Glutamatergic neuron (in vitro differentiated cells): Measurements from ENCODE around the gene TEKTIP1. TPM values are rescaled to one million over a fixed set of nuclear protein-coding genes. Genes with fewer than 3 reads are reported as not detected.
A peak's percentile ranks its signal among the peaks of the same experiment; 100 is the strongest.

Experiments used
- DNase-seq: peaks from one replicate; pipeline ENCODE4 v3.0.0; 2022
- H3K27ac Mint-ChIP-seq: one replicate; pipeline ENCODE4 v1.8.0; 2020; ENCODE audit warnings: mild to moderate bottlenecking, mixed read lengths, inconsistent platforms; ENCODE audit not compliant: unreplicated experiment
- H3K27me3 Mint-ChIP-seq: one replicate; pipeline ENCODE4 v1.8.0; 2020; ENCODE audit warnings: mild to moderate bottlenecking, moderate library complexity, mixed read lengths, inconsistent platforms; ENCODE audit not compliant: unreplicated experiment
- H3K36me3 Mint-ChIP-seq: one replicate; pipeline ENCODE4 v1.8.0; 2020; ENCODE audit warnings: mild to moderate bottlenecking, mixed read lengths, inconsistent platforms; ENCODE audit not compliant: unreplicated experiment
- H3K4me1 Mint-ChIP-seq: one replicate; pipeline ENCODE4 v1.8.0; 2020; ENCODE audit warnings: mild to moderate bottlenecking, low read depth, mixed read lengths, inconsistent platforms; ENCODE audit not compliant: unreplicated experiment
- H3K4me3 Mint-ChIP-seq: one replicate; pipeline ENCODE4 v1.8.0; 2020; ENCODE audit warnings: mild to moderate bottlenecking, mixed read lengths, inconsistent platforms; ENCODE audit not compliant: unreplicated experiment
- H3K9me3 Mint-ChIP-seq: one replicate; pipeline ENCODE4 v1.8.0; 2020; ENCODE audit warnings: mild to moderate bottlenecking, moderate library complexity, mixed read lengths, inconsistent platforms; ENCODE audit not compliant: unreplicated experiment
- total RNA-seq: library from RNA; stranded (reverse); fragmentation: NEBNext Ultra II Directional; extraction: Animal tissue kit (Norgen Biotek cat#: 25700); gene quantifications from one replicate; pipeline ENCODE4 v1.2.1, GENCODE V29; 2021; ENCODE audit not compliant: unreplicated experiment
- TF ChIP-seq, protein P1 (sequence below): fragments of 200-600 bp; sonication (generic); IDR thresholded peaks from one replicate; pipeline ENCODE4 v1.5.0; 2021; ENCODE audit not compliant: partially characterized antibody, unreplicated experiment

The TEKTIP1 gene
- total RNA-seq, 1 donor from 2014 or later, result 2.5 TPM

DNA sequence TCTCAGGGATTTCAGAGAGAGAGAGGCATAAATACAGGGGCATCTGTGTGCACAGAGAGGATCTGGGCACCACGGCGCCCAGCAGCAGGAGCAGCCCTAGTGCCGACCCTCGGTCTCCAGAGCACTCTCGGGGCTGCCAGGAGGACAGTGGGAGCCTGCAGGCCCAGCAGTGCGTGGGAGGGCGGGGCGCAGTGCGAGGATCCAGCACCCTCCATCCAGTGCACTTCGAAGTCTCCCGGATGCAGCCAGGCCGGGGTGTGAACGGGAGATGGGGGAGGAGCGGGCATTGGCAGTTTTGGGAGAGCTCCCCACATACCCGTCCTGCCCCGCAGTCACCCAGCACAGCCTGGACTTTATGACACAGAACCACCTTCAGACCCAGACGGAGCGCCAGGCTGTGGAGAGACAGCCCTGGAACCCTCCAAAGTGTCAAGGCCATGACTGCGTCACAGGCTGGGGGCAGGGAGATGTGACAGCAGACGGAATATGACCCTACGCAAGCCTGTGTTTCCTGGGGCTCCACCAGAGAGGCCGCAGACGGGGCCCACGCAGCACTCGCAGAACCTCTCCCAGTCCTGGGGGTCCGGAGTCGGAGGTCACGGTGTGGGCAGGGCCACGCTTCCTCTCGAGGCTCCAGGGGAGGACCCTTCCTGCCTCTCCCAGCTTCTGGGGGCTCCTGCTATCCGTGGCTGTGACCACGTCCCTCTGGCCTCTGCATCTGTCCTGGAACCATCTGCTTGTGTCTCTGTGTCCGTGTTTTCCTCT lies 14.7 kb upstream of the TEKTIP1 start:
- Mint-ChIP-seq H3K36me3 (peaks cover 5% of the 10 kb centered on the region), H3K27ac (peak overlapping the region; percentile 82), H3K4me1 (peaks cover 13% of the 10 kb centered on the region), H3K4me3 (no peak overlapping the region), H3K9me3 (peaks cover 10% of the 10 kb centered on the region), H3K27me3 (peaks cover 4% of the 10 kb centered on the region)
- TF ChIP-seq, protein P1, sequence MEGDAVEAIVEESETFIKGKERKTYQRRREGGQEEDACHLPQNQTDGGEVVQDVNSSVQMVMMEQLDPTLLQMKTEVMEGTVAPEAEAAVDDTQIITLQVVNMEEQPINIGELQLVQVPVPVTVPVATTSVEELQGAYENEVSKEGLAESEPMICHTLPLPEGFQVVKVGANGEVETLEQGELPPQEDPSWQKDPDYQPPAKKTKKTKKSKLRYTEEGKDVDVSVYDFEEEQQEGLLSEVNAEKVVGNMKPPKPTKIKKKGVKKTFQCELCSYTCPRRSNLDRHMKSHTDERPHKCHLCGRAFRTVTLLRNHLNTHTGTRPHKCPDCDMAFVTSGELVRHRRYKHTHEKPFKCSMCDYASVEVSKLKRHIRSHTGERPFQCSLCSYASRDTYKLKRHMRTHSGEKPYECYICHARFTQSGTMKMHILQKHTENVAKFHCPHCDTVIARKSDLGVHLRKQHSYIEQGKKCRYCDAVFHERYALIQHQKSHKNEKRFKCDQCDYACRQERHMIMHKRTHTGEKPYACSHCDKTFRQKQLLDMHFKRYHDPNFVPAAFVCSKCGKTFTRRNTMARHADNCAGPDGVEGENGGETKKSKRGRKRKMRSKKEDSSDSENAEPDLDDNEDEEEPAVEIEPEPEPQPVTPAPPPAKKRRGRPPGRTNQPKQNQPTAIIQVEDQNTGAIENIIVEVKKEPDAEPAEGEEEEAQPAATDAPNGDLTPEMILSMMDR, result no peak
- DNase-seq, result no peak

DNA sequence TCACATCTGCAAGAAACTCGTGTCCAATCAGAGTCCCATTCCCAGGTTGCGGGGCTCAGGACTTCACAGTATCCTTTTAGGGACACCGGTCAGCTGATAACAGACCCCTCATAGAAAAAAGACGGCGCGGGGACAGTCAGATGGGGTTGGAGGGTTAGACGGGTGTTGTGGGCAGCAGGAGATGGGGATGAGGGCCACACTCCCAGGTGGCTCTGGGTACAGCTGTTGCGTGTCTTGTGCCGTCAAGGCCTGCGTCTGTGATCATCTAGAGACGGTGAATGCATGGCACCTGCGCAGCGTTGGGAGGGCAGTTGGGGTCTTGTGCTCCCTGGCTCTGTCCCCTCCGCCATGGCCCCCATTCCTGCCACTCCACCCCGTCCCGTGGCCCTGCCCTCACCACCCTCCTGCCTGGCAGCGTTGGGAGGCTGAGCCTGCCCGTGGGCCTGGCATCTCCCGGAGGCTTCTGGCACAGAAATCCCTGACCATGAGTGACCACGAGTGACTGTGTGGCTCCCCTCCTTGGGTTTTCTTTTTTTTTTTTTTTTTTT lies 14.0 kb upstream of the TEKTIP1 start:
- H3K4me3 Mint-ChIP-seq, result peak overlapping the region; percentile 15
- H3K9me3 Mint-ChIP-seq, result peaks cover 10% of the 10 kb centered on the region
- peaks cover 13% of the 10 kb centered on the region for H3K4me1 Mint-ChIP-seq
- no peak for DNase-seq
- TF ChIP-seq, protein P1, result no peak
- H3K36me3 Mint-ChIP-seq, result peaks cover 5% of the 10 kb centered on the region
- peak overlapping the region; percentile 82 for H3K27ac Mint-ChIP-seq
- peaks cover 4% of the 10 kb centered on the region for H3K27me3 Mint-ChIP-seq

DNA sequence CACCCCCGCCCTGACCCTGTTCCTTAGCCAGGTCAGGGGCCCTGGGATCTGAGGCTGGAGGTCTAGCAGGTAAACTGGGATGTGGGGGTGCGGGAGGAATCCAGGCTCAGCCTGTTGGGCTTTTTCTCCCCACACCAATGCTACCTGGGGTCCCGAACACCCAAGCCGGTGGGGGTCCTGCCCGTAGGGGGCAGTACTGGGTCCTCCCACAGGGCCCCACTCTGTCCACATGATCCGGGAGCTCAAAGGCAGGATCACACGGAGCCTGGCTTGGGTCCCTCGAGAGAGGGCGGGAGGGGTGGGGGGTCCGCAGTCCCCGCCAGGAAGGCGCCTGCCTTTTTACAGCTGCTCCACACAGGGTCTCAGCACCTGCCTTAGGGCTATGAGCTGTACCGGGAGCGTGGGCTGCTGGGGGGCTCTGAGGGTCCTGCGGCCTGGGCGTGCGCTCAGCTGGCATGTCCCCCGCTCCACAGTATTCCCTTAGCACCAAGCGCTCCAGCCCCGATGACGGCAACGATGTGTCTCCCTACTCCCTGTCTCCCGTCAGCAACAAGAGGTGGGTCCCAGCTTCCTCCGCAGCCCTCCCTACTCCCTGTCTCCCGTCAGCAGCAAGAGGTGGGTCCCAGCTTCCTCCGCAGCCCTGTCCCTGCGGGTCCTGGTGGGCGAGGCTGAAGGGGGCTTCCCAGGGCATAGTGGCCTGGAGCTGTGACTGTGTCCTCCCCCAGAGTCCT lies 12.3 kb upstream of the TEKTIP1 start:
- peaks cover 8% of the 10 kb centered on the region for H3K27me3 Mint-ChIP-seq
- TF ChIP-seq, protein P1, result peak; percentile 25
- H3K9me3 Mint-ChIP-seq, result peaks cover 8% of the 10 kb centered on the region
- peaks cover 9% of the 10 kb centered on the region for H3K4me1 Mint-ChIP-seq
- peaks cover 5% of the 10 kb centered on the region for H3K36me3 Mint-ChIP-seq
- DNase-seq, result no peak
- H3K27ac Mint-ChIP-seq, result no peak overlapping the region
- H3K4me3 Mint-ChIP-seq, result no peak overlapping the region

DNA sequence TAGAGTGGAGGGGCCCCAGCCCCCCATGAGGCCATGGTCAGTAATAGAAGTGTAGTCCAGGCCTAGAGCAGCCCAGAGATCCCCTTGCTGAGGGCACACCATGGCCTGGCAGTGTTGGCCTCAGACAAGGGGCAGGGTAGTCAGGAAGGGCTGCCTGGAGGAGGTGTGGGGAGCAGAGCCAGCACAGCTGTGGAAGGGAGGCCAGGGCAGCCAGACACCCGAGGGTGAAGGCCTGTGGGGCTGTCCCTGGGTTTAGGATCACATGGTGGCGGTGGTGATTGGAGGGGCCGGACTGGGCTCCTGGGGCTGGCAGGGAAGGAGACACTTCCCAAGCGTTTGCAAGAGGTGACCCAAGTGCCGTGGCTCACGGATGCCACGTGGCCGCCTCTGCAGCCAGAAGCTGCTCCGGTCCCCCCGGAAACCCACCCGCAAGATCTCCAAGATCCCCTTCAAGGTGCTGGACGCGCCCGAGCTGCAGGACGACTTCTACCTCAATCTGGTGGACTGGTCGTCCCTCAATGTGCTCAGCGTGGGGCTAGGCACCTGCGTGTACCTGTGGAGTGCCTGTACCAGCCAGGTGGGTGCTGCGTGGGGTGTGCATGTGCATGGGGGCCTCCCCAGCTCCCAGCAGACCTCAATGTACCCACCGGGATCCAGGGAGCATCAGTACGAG lies 11.6 kb upstream of the TEKTIP1 start:
- no peak overlapping the region for H3K27ac Mint-ChIP-seq
- H3K27me3 Mint-ChIP-seq, result peaks cover 4% of the 10 kb centered on the region
- peaks cover 9% of the 10 kb centered on the region for H3K4me1 Mint-ChIP-seq
- H3K9me3 Mint-ChIP-seq, result peaks cover 6% of the 10 kb centered on the region
- TF ChIP-seq, protein P1, result no peak
- H3K36me3 Mint-ChIP-seq, result peaks cover 5% of the 10 kb centered on the region
- no peak for DNase-seq
- H3K4me3 Mint-ChIP-seq, result no peak overlapping the region
